ENCODE data around the gene GRXCR2.
"Not testable (repeated sequence)": the region's sequence is repeated elsewhere in the genome, so short reads cannot be mapped to it uniquely, and the experiment has no call there.

GRXCR2 gene

GRCh38 chr5:145864432-145864831, 8.4 kb downstream of the GRXCR2 start:
- H3K27ac ChIP-seq (ENCODE audit: extremely low read depth, low read depth, low read length); POLR2A ChIA-PET; H3K4me3 ChIP-seq (ENCODE audit: low read depth, low read length); H3K4me1 ChIP-seq (ENCODE audit: control insufficient read depth, insufficient read depth, low read length); H3K9me3 ChIP-seq (ENCODE audit: control insufficient read depth, insufficient read depth, low read depth, low read length); H3K36me3 ChIP-seq (ENCODE audit: control insufficient read depth in 2 of 2, insufficient read depth in 1 of 2, low read length in 2 of 2): not testable (repeated sequence)
- TF ChIP-seq SETDB1 (IDR thresholded peaks at IDR 0.05; ENCODE audit: insufficient read length, low read length) (peak; percentile 26), PRDM10 (tag by site-specific recombination; IDR thresholded peaks at IDR 0.05) (peak; percentile 18; the same call in 1 of the 2 replicates)
- CTCF ChIA-PET, result interaction anchor here (1.7 kb wide), 1 partner anchor 23 kb away, joined by 8 read pairs; no protein-coding TSS in a partner anchor

GRCh38 chr5:145863003-145863402, 9.8 kb downstream of the GRXCR2 start:
- ChIA-PET CTCF (interaction anchor here (0.6 to 1.1 kb wide), 4 partner anchors 12 to 188 kb away, joined by 3 to 4 read pairs (median 4); no protein-coding TSS in a partner anchor), POLR2A (no interaction called here)
- no peak for TF ChIP-seq ZSCAN5A (tag by site-specific recombination; IDR thresholded peaks at IDR 0.05)
- TF ChIP-seq ZNF211 (tag by site-specific recombination; IDR thresholded peaks at IDR 0.05; ENCODE audit: low read depth), result no peak
- no peak for TF ChIP-seq YY1 (tag by site-specific recombination; IDR thresholded peaks at IDR 0.05)
- TF ChIP-seq ZNF157 (tag by site-specific recombination; IDR thresholded peaks at IDR 0.05), result no peak
- TF ChIP-seq ZBTB6 (tag by site-specific recombination; IDR thresholded peaks at IDR 0.05), result no peak
- no peak for TF ChIP-seq ZNF560 (tag by site-specific recombination; IDR thresholded peaks at IDR 0.05; ENCODE audit: borderline replicate concordance)
- TF ChIP-seq OVOL3 (tag by site-specific recombination; IDR thresholded peaks at IDR 0.05), result no peak
- no peak for TF ChIP-seq ZNF223 (tag by site-specific recombination; IDR thresholded peaks at IDR 0.05)
- no peak for TF ChIP-seq KLF1 (tag by site-specific recombination; IDR thresholded peaks at IDR 0.05)
- Histone ChIP-seq H3K4me1 (ENCODE audit: control insufficient read depth, insufficient read depth, low read length) (no peaks in the 10 kb centered on the region), H3K4me3 (ENCODE audit: low read depth, low read length) (no peak overlapping the region), H3K9me3 (ENCODE audit: control insufficient read depth, insufficient read depth, low read depth, low read length) (no peaks in the 10 kb centered on the region), H3K27ac (ENCODE audit: extremely low read depth, low read depth, low read length) (no peak overlapping the region), H3K36me3 (ENCODE audit: control insufficient read depth in 2 of 2, insufficient read depth in 1 of 2, low read length in 2 of 2) (no peaks in the 10 kb centered on the region)

GRCh38 chr5:145859897-145860296, 12.9 kb downstream of the GRXCR2 start:
- H3K4me3 ChIP-seq (ENCODE audit: low read depth, low read length), result no peak overlapping the region
- no peaks in the 10 kb centered on the region for H3K4me1 ChIP-seq (ENCODE audit: control insufficient read depth, insufficient read depth, low read length)
- POLR2A ChIA-PET, result no interaction called here
- no peaks in the 10 kb centered on the region for H3K9me3 ChIP-seq (ENCODE audit: control insufficient read depth, insufficient read depth, low read depth, low read length)
- H3K27ac ChIP-seq (ENCODE audit: extremely low read depth, low read depth, low read length), result no peak overlapping the region
- no peaks in the 10 kb centered on the region for H3K36me3 ChIP-seq (ENCODE audit: control insufficient read depth in 2 of 2, insufficient read depth in 1 of 2, low read length in 2 of 2)
- TF ChIP-seq ZNF133 (tag by site-specific recombination; IDR thresholded peaks at IDR 0.05), result no peak
- TF ChIP-seq ZNF223 (tag by site-specific recombination; IDR thresholded peaks at IDR 0.05), result no peak
- no peak for TF ChIP-seq OVOL3 (tag by site-specific recombination; IDR thresholded peaks at IDR 0.05)
- no peak for TF ChIP-seq ZNF670 (tag by site-specific recombination; IDR thresholded peaks at IDR 0.05; ENCODE audit: low read depth)
- TF ChIP-seq ZNF211 (tag by site-specific recombination; IDR thresholded peaks at IDR 0.05; ENCODE audit: low read depth), result no peak
- TF ChIP-seq KLF16 (tag by site-specific recombination; IDR thresholded peaks at IDR 0.05), result no peak
- no peak for TF ChIP-seq ZNF18 (tag by site-specific recombination; IDR thresholded peaks at IDR 0.05)
- TF ChIP-seq ZNF132 (tag by site-specific recombination; IDR thresholded peaks at IDR 0.05; ENCODE audit: borderline replicate concordance), result no peak
- TF ChIP-seq SP3 (tag by site-specific recombination; IDR thresholded peaks at IDR 0.05), result no peak
- CTCF ChIA-PET, result interaction anchor here (1.2 kb wide), 1 partner anchor 28 kb away, joined by 4 read pairs; no protein-coding TSS in a partner anchor

Data from HEK293 (cell line).